ENCODE results near the gene CSTF1.
A peak's percentile ranks its signal among the peaks of the same experiment; 100 is the strongest.

The CSTF1 gene

GRCh38 chr20:56428881-56429280 lies 36.4 kb downstream of the CSTF1 start:
- Histone ChIP-seq H4K8ac (ENCODE audit: low read length) (peak overlapping the region; percentile 8), H2BK15ac (ENCODE audit: low read depth, poor library complexity, severe bottlenecking) (no peak overlapping the region), H3K4me1 (ENCODE audit: control insufficient read depth, insufficient read depth, low read depth, low read length) (peaks cover 9% of the 10 kb centered on the region), H3K23ac (ENCODE audit: low read length in 2 of 2) (peak overlapping the region in 1 of 2 experiments; percentile 28), H2BK12ac (ENCODE audit: low read length in 2 of 2) (peak overlapping the region in 1 of 2 experiments; percentile 43), H3K14ac (ENCODE audit: low read length in 2 of 2) (no peak overlapping the region), H3K27me3 (ENCODE audit: control insufficient read depth in 1 of 2, insufficient read depth in 1 of 2, low read length in 2 of 2) (peaks cover 0 to 22% of the 10 kb centered on the region in 2 experiments), H3K36me3 (ENCODE audit: control insufficient read depth in 1 of 2, insufficient read depth in 2 of 2, low read depth in 1 of 2, low read length in 2 of 2) (no peaks in the 10 kb centered on the region), H3K79me1 (replicated peaks; ENCODE audit: low read length, poor library complexity, severe bottlenecking) (no peaks in the 10 kb centered on the region), H4K91ac (ENCODE audit: low read length) (no peak overlapping the region), H2AFZ (ENCODE audit: low read depth, low read length) (peak overlapping the region; percentile 46), H3K4me3 (ENCODE audit: insufficient read depth in 1 of 2, low read depth in 1 of 2, low read length in 2 of 2) (no peak overlapping the region), H2BK120ac (ENCODE audit: low read depth, low read length) (no peak overlapping the region), H3K9me3 (ENCODE audit: control insufficient read depth, low read length) (no peaks in the 10 kb centered on the region), H3K4ac (ENCODE audit: low read depth in 1 of 2, low read length in 2 of 2) (no peak overlapping the region), H2AK5ac (ENCODE audit: low read length, severe bottlenecking) (no peak overlapping the region), H3K18ac (ENCODE audit: low read depth in 1 of 2, low read length in 2 of 2) (no peak overlapping the region), H3K4me2 (ENCODE audit: low read length, poor library complexity, severe bottlenecking) (no peak overlapping the region), H3K9ac (ENCODE audit: low read length) (peak overlapping the region; percentile 9), H3K27ac (ENCODE audit: low read length, poor library complexity, severe bottlenecking) (no peak overlapping the region), H2BK5ac (ENCODE audit: low read depth, low read length, poor library complexity, severe bottlenecking) (no peak overlapping the region)
- WGBS, result 96% methylated on average over 8 of the region's 8 CpGs
- no peak for DNase-seq

GRCh38 chr20:56429502-56429901 lies 37.1 kb downstream of the CSTF1 start:
- Histone ChIP-seq H2BK12ac (ENCODE audit: low read length in 2 of 2) (no peak overlapping the region), H3K36me3 (ENCODE audit: control insufficient read depth in 1 of 2, insufficient read depth in 2 of 2, low read depth in 1 of 2, low read length in 2 of 2) (no peaks in the 10 kb centered on the region), H3K4me3 (ENCODE audit: insufficient read depth in 1 of 2, low read depth in 1 of 2, low read length in 2 of 2) (peak overlapping the region in 1 of 2 experiments; percentile 42), H2AFZ (ENCODE audit: low read depth, low read length) (no peak overlapping the region), H3K27ac (ENCODE audit: low read length, poor library complexity, severe bottlenecking) (no peak overlapping the region), H3K4ac (ENCODE audit: low read depth in 1 of 2, low read length in 2 of 2) (peak overlapping the region in 1 of 2 experiments; percentile 17), H3K4me2 (ENCODE audit: low read length, poor library complexity, severe bottlenecking) (no peak overlapping the region), H3K14ac (ENCODE audit: low read length in 2 of 2) (no peak overlapping the region), H3K18ac (ENCODE audit: low read depth in 1 of 2, low read length in 2 of 2) (peak overlapping the region in 1 of 2 experiments; percentile 25), H4K8ac (ENCODE audit: low read length) (peak overlapping the region; percentile 8), H3K9ac (ENCODE audit: low read length) (peak overlapping the region; percentile 13), H3K23ac (ENCODE audit: low read length in 2 of 2) (no peak overlapping the region), H3K27me3 (ENCODE audit: control insufficient read depth in 1 of 2, insufficient read depth in 1 of 2, low read length in 2 of 2) (peaks cover 0 to 22% of the 10 kb centered on the region in 2 experiments), H2BK120ac (ENCODE audit: low read depth, low read length) (no peak overlapping the region), H2BK15ac (ENCODE audit: low read depth, poor library complexity, severe bottlenecking) (no peak overlapping the region), H3K9me3 (ENCODE audit: control insufficient read depth, low read length) (no peaks in the 10 kb centered on the region), H4K91ac (ENCODE audit: low read length) (no peak overlapping the region), H3K4me1 (ENCODE audit: control insufficient read depth, insufficient read depth, low read depth, low read length) (peaks cover 9% of the 10 kb centered on the region), H3K79me1 (replicated peaks; ENCODE audit: low read length, poor library complexity, severe bottlenecking) (no peaks in the 10 kb centered on the region), H2AK5ac (ENCODE audit: low read length, severe bottlenecking) (no peak overlapping the region), H2BK5ac (ENCODE audit: low read depth, low read length, poor library complexity, severe bottlenecking) (no peak overlapping the region)
- peak; percentile 52 for DNase-seq
- WGBS, result 40% methylated on average over 6 of the region's 6 CpGs

GRCh38 chr20:56429941-56430340 lies 37.5 kb downstream of the CSTF1 start:
- H4K8ac ChIP-seq (ENCODE audit: low read length), result no peak overlapping the region
- H3K9ac ChIP-seq (ENCODE audit: low read length), result peak overlapping the region; percentile 13
- no peak overlapping the region for H2BK15ac ChIP-seq (ENCODE audit: low read depth, poor library complexity, severe bottlenecking)
- H3K4me1 ChIP-seq (ENCODE audit: control insufficient read depth, insufficient read depth, low read depth, low read length), result peaks cover 9% of the 10 kb centered on the region
- H2BK120ac ChIP-seq (ENCODE audit: low read depth, low read length), result no peak overlapping the region
- H3K4me2 ChIP-seq (ENCODE audit: low read length, poor library complexity, severe bottlenecking), result no peak overlapping the region
- H3K79me1 ChIP-seq (replicated peaks; ENCODE audit: low read length, poor library complexity, severe bottlenecking), result no peaks in the 10 kb centered on the region
- DNase-seq, result no peak
- no peak overlapping the region for H3K4ac ChIP-seq (ENCODE audit: low read depth in 1 of 2, low read length in 2 of 2)
- H3K9me3 ChIP-seq (ENCODE audit: control insufficient read depth, low read length), result no peaks in the 10 kb centered on the region
- H3K27me3 ChIP-seq (ENCODE audit: control insufficient read depth in 1 of 2, insufficient read depth in 1 of 2, low read length in 2 of 2), result peaks cover 0 to 19% of the 10 kb centered on the region in 2 experiments
- no peak overlapping the region for H3K4me3 ChIP-seq (ENCODE audit: insufficient read depth in 1 of 2, low read depth in 1 of 2, low read length in 2 of 2)
- no peaks in the 10 kb centered on the region for H3K36me3 ChIP-seq (ENCODE audit: control insufficient read depth in 1 of 2, insufficient read depth in 2 of 2, low read depth in 1 of 2, low read length in 2 of 2)
- WGBS, result 67% methylated on average over 4 of the region's 4 CpGs
- H3K14ac ChIP-seq (ENCODE audit: low read length in 2 of 2), result no peak overlapping the region
- H2BK5ac ChIP-seq (ENCODE audit: low read depth, low read length, poor library complexity, severe bottlenecking), result no peak overlapping the region
- H2AK5ac ChIP-seq (ENCODE audit: low read length, severe bottlenecking), result no peak overlapping the region
- H3K18ac ChIP-seq (ENCODE audit: low read depth in 1 of 2, low read length in 2 of 2), result no peak overlapping the region
- no peak overlapping the region for H4K91ac ChIP-seq (ENCODE audit: low read length)
- no peak overlapping the region for H2BK12ac ChIP-seq (ENCODE audit: low read length in 2 of 2)
- no peak overlapping the region for H3K23ac ChIP-seq (ENCODE audit: low read length in 2 of 2)
- H3K27ac ChIP-seq (ENCODE audit: low read length, poor library complexity, severe bottlenecking), result no peak overlapping the region
- no peak overlapping the region for H2AFZ ChIP-seq (ENCODE audit: low read depth, low read length)

- Histone ChIP-seq H2BK12ac (ENCODE audit: low read length in 2 of 2) (no peak overlapping the region), H3K9ac (ENCODE audit: low read length) (no peak overlapping the region), H3K4me2 (ENCODE audit: low read length, poor library complexity, severe bottlenecking) (no peak overlapping the region), H3K9me3 (ENCODE audit: control insufficient read depth, low read length) (no peaks in the 10 kb centered on the region), H2BK15ac (ENCODE audit: low read depth, poor library complexity, severe bottlenecking) (no peak overlapping the region), H3K4me1 (ENCODE audit: control insufficient read depth, insufficient read depth, low read depth, low read length) (peaks cover 9% of the 10 kb centered on the region), H3K4me3 (ENCODE audit: insufficient read depth in 1 of 2, low read depth in 1 of 2, low read length in 2 of 2) (no peak overlapping the region), H2BK120ac (ENCODE audit: low read depth, low read length) (no peak overlapping the region), H3K27me3 (ENCODE audit: control insufficient read depth in 1 of 2, insufficient read depth in 1 of 2, low read length in 2 of 2) (peaks cover 0 to 15% of the 10 kb centered on the region in 2 experiments), H3K36me3 (ENCODE audit: control insufficient read depth in 1 of 2, insufficient read depth in 2 of 2, low read depth in 1 of 2, low read length in 2 of 2) (no peaks in the 10 kb centered on the region), H3K27ac (ENCODE audit: low read length, poor library complexity, severe bottlenecking) (no peak overlapping the region), H3K23ac (ENCODE audit: low read length in 2 of 2) (no peak overlapping the region), H4K8ac (ENCODE audit: low read length) (no peak overlapping the region), H3K14ac (ENCODE audit: low read length in 2 of 2) (no peak overlapping the region), H3K79me1 (replicated peaks; ENCODE audit: low read length, poor library complexity, severe bottlenecking) (no peaks in the 10 kb centered on the region), H2AK5ac (ENCODE audit: low read length, severe bottlenecking) (no peak overlapping the region), H2AFZ (ENCODE audit: low read depth, low read length) (no peak overlapping the region), H4K91ac (ENCODE audit: low read length) (no peak overlapping the region), H2BK5ac (ENCODE audit: low read depth, low read length, poor library complexity, severe bottlenecking) (no peak overlapping the region), H3K4ac (ENCODE audit: low read depth in 1 of 2, low read length in 2 of 2) (no peak overlapping the region), H3K18ac (ENCODE audit: low read depth in 1 of 2, low read length in 2 of 2) (no peak overlapping the region)
- DNase-seq, result no peak
- WGBS, result 72% methylated on average over 4 of the region's 4 CpGs
These were observed 38.0 kb downstream of the CSTF1 start for GRCh38 chr20:56430461-56430860.
